AG09309 (cell line): Measurements from ENCODE around the gene SLC6A6.

Experiments
- DNase-seq: peaks from one replicate; pipeline ENCODE4 v3.0.0-alpha.2; 2010; ENCODE audit warnings: low read depth
- H3K4me3 ChIP-seq: 2 replicates; pipeline ENCODE4 v1.5.1; 2011; ENCODE audit warnings: mild to moderate bottlenecking, low read depth, low read length, moderate library complexity; ENCODE audit not compliant: control insufficient read depth
- TF ChIP-seq, protein P1 (sequence below): IDR thresholded peaks from 2 replicates; pipeline ENCODE4 v1.5.1; 2011; ENCODE audit warnings: mild to moderate bottlenecking, low read depth, low read length, inconsistent platforms; ENCODE audit not compliant: insufficient read depth, control insufficient read depth; ENCODE audit errors: missing control alignments

SLC6A6 gene

DNA sequence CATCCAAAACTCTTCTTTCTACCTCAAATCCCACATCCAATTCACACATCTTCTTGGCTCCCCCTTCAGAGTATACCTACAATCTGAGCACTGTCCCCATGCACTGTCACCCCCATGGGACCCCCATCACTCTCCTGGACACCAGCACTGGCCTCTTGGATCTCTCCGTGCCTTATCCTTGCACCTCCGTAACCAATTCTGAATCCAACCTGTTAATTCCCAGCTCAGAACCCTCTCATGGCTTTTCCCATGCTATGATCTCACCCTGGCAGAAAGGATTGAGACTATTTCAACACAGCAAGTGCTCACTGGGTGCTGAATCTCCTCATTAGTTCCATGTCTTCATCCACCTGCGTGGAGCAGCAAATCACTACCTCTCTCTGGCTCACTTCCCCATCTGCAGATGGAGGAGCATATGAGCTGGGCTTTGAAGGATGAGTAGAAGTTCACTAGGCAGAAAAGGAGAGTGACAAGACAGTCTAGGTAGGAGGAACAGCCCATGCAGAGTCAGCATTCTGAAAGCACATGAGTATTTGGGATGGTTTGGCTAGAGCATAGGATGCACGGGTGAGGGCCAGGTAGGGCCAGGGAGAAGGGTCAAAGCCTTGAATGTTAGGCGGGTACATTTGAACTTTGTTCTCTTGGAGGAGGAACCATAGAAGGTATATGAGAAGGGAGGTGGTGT lies 48.7 kb downstream of the SLC6A6 start:
- no peak overlapping the region for H3K4me3 ChIP-seq
- TF ChIP-seq, protein P1, sequence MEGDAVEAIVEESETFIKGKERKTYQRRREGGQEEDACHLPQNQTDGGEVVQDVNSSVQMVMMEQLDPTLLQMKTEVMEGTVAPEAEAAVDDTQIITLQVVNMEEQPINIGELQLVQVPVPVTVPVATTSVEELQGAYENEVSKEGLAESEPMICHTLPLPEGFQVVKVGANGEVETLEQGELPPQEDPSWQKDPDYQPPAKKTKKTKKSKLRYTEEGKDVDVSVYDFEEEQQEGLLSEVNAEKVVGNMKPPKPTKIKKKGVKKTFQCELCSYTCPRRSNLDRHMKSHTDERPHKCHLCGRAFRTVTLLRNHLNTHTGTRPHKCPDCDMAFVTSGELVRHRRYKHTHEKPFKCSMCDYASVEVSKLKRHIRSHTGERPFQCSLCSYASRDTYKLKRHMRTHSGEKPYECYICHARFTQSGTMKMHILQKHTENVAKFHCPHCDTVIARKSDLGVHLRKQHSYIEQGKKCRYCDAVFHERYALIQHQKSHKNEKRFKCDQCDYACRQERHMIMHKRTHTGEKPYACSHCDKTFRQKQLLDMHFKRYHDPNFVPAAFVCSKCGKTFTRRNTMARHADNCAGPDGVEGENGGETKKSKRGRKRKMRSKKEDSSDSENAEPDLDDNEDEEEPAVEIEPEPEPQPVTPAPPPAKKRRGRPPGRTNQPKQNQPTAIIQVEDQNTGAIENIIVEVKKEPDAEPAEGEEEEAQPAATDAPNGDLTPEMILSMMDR = no peak
- DNase-seq = no peak

DNA sequence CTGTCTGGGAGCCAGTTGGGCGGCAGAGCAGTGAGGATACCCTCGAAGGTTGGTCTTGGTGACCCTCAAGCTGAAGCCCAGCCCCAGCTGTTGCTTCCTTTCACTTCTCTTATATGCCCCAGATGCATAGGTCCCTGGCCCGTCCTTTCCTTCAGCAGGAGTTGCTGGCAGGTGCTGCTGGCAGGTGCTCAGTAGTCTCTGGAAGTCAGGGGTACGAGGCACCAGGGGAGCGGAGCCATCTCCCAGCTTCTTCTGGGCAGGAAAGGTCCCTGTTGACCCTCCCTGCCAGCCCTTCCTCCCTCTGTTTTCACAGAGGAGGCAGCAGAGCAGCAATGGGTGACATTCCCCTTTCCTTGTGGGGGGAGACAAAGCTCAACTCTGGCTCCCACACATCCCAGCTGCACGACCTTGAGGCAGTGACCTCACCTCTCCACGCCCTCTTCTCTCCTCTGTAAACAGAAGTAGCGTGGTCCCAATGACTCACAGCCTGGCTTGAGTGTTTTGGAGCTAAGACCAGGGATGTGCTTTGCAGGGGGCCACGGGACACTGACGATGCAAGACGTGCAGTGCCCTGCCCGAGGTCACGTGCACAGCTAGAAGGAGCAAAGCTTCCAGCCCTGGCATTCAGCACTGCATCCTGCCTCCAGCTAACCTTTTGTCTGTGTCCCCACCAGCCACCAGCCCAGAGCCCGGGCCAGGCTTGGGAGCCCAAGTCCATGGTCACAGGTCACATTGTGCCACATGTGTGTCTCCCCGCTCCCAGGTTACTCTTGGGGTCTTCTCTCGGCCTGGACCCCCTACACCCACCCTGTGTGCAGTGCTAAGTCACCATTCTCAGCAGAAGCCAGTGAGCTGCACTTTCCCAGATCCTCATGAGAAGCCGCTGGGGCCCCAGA lies 49.7 kb downstream of the SLC6A6 start:
- TF ChIP-seq, protein P1 = no peak
- DNase-seq = peak; percentile 73
- peak overlapping the region; percentile 3; the same call in 1 of the 2 replicates for H3K4me3 ChIP-seq

DNA sequence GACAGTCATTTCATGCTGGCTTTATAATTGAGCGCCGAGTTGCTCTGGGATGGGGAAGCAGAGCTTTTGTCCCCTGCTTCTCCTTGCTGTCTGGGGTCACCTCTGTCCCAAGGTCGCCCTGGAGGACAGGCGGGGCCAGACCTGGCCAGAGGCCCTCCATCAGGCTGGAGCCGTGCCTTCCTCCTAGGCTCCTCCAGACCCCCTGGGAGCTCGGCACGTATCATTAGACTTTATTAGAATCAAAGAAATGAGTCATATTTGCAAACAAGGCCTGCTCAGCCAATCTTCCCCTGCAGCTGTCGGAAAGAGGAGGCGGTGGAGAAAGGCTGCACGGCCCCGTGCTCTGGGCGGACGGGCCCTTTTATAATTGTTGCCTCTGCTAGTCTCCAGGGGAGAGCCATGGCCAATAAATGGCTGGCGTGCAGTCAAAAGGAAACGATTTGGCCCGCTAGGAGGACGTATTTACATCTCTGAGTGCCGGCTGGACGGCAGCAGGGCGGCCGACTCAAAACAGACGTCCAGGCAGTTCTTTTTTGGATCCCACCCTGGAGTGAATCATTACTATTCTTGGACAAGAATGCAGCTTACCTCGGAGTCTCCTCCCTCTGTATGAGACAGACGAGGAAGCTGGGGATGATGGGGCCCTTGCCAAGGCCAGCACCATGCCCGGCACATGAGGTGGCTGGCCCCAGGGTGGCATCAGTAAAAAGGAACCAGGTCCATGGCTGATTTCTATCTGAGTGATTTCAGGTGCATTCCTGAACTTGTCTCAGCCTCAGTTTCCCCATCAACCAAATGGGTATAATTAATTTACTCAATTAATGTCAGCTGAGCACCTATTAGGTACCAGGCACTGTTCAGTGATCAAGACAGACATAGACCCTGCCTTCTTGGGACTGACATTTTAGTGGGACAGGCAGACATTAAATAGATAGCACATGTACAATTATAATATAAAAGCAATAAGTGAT lies 50.6 kb downstream of the SLC6A6 start:
- TF ChIP-seq, protein P1 = peak; percentile 27
- peak; percentile 98 for DNase-seq
- H3K4me3 ChIP-seq = peak overlapping the region; percentile 7

DNA sequence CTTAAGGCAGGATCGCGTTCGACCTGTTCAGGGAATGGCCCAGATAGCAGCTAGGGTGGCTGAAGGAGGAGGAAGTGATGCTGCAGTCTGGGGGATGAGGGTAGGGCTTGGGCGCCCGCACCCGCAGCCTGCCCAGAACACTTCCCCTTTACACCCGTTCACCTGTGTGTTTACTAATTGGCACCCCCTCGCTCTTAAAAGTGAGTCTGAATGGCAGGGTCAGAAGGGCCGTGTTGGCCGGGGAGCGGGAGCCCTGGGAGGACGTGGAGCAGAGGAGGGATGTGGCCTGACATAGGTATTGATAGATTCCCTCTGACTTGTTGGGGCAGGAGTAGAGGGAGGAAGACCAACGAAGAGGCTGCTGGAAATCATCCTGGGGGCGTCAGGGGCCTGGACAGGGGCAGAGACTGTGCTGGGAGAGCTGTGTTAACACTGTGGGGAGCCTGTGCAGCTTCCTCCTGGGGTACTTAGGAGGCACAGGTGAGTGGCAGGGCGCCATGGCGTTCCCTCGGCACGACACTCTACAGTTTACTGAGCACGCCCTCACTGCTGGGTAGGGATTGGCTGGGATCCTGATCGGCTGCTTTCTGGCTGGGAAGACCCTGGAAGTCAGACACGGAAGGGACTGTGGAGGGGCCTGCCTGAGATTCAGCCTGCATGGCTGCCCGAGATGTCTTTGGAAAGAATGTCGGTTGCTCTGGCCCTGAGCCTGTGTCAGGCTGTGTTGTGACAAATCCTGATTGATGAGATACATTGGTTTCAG lies 51.7 kb downstream of the SLC6A6 start:
- H3K4me3 ChIP-seq = no peak overlapping the region
- TF ChIP-seq, protein P1 = no peak
- no peak for DNase-seq

DNA sequence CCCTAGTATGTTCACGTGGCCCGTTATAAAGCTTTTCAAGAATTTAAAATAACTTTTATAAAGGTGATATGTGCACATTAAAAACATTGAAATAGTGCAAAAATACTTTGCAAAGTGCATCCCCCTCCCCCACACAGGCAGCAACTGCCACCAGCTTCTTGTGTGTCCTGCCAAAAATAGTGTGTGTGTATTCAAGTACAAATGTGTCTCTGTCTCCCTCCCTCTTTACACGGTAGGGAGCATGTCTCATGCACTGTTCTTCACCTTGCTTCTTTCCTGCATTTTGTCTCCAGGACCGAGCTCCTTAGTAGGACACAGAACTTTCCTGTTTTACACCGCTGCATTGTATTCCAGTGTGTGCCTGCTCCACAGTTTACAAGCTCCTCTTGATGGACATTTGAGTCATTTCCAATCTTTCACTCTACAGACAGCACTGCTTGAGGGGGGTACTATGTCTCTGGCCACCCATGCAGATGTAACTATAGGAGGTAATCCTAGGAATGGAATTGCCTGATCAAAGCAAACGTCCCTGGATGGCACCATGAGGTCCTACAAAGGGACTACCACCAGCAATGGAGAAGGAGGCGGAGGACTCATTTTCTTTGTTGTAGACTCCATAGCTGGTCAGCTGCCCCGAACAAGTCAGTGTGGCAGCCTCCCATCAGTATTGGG lies 52.4 kb downstream of the SLC6A6 start:
- H3K4me3 ChIP-seq = no peak overlapping the region
- no peak for DNase-seq
- TF ChIP-seq, protein P1 = no peak
